PC-3 (cell line): ENCODE measurements around the gene PBRM1.

Experiments
- EZH2 ChIP-seq: fragments of 300-600 bp; sonication (generic); IDR thresholded peaks from one replicate; pipeline ENCODE4 v1.6.1; 2017; ENCODE audit warnings: antibody characterized with exemption, mild to moderate bottlenecking, low read length; ENCODE audit not compliant: unreplicated experiment
- TF ChIP-seq, protein P1 (sequence below): fragments of 300-600 bp; sonication (generic); conservative IDR thresholded peaks from 2 replicates; pipeline ENCODE4 v1.5.1; 2017; ENCODE audit warnings: antibody characterized with exemption, low read depth, mild to moderate bottlenecking, low read length

DNA sequence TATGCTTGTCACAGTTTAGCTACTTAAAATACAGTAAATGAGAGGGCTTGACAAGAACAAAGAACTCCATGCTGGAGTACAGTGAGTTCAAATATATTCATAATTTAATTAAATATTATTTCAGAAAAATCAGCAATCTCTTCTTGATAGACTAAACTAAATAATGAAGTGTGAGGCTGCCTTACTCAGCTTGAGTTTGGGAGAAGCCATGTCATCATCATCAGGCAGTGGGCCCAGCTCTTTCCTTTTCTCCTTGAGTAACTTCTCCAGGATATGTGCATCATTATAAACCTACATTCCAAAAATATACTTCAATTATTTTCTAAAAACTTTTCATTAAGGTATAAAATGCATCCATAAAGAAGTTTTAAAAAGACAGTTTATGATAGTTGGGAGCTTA is 70.5 kb downstream of the PBRM1 start:
- TF ChIP-seq, protein P1, sequence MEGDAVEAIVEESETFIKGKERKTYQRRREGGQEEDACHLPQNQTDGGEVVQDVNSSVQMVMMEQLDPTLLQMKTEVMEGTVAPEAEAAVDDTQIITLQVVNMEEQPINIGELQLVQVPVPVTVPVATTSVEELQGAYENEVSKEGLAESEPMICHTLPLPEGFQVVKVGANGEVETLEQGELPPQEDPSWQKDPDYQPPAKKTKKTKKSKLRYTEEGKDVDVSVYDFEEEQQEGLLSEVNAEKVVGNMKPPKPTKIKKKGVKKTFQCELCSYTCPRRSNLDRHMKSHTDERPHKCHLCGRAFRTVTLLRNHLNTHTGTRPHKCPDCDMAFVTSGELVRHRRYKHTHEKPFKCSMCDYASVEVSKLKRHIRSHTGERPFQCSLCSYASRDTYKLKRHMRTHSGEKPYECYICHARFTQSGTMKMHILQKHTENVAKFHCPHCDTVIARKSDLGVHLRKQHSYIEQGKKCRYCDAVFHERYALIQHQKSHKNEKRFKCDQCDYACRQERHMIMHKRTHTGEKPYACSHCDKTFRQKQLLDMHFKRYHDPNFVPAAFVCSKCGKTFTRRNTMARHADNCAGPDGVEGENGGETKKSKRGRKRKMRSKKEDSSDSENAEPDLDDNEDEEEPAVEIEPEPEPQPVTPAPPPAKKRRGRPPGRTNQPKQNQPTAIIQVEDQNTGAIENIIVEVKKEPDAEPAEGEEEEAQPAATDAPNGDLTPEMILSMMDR = no peak
- TF ChIP-seq EZH2 = no peak
